IPS-15b (cell line): ENCODE results near the gene KSR1.
"Not testable (repeated sequence)": the region's sequence is repeated elsewhere in the genome, so short reads cannot be mapped to it uniquely, and the experiment has no call there.

Source experiments
- H3K27me3 ChIP-seq: one replicate; pipeline ENCODE4 v1.6.1; 2013; ENCODE audit warnings: low read length; ENCODE audit not compliant: control insufficient read depth, insufficient read depth
- H3K36me3 ChIP-seq: one replicate; pipeline ENCODE4 v1.6.1; 2013; ENCODE audit warnings: low read length; ENCODE audit not compliant: control insufficient read depth, insufficient read depth
- H3K4me1 ChIP-seq: one replicate; pipeline ENCODE4 v1.6.1; 2013; ENCODE audit warnings: mild to moderate bottlenecking, low read length; ENCODE audit not compliant: control insufficient read depth, insufficient read depth
- H3K4me3 ChIP-seq: one replicate; pipeline ENCODE4 v1.5.1; 2013; ENCODE audit warnings: low read depth, low read length
- H3K9ac ChIP-seq: one replicate; pipeline ENCODE4 v1.6.1; 2013; ENCODE audit warnings: low read depth, mild to moderate bottlenecking, low read length
- H3K9me3 ChIP-seq: one replicate; pipeline ENCODE4 v1.6.1; 2013; ENCODE audit warnings: mild to moderate bottlenecking, low read length; ENCODE audit not compliant: control insufficient read depth, insufficient read depth

KSR1 gene

GRCh38 chr17:27419156-27419555 is 37.1 kb upstream of the KSR1 start:
- Histone ChIP-seq H3K27me3 (no peaks in the 10 kb centered on the region), H3K4me3 (no peak overlapping the region), H3K4me1 (no peaks in the 10 kb centered on the region), H3K9ac (no peak overlapping the region), H3K9me3 (no peaks in the 10 kb centered on the region), H3K36me3 (no peaks in the 10 kb centered on the region)

- no peak overlapping the region for H3K4me3 ChIP-seq
- no peaks in the 10 kb centered on the region for H3K36me3 ChIP-seq
- H3K27me3 ChIP-seq = no peaks in the 10 kb centered on the region
- H3K9ac ChIP-seq = no peak overlapping the region
- no peaks in the 10 kb centered on the region for H3K9me3 ChIP-seq
- H3K4me1 ChIP-seq = no peaks in the 10 kb centered on the region
These were observed 35.9 kb upstream of the KSR1 start for GRCh38 chr17:27420211-27420950.

- H3K9ac ChIP-seq = no peak overlapping the region
- no peaks in the 10 kb centered on the region for H3K36me3 ChIP-seq
- no peaks in the 10 kb centered on the region for H3K9me3 ChIP-seq
- H3K27me3 ChIP-seq = no peaks in the 10 kb centered on the region
- no peak overlapping the region for H3K4me3 ChIP-seq
- no peaks in the 10 kb centered on the region for H3K4me1 ChIP-seq
These were observed 35.1 kb upstream of the KSR1 start for GRCh38 chr17:27421111-27421510.

- H3K27me3 ChIP-seq, H3K9ac ChIP-seq, H3K36me3 ChIP-seq, H3K9me3 ChIP-seq, H3K4me1 ChIP-seq, H3K4me3 ChIP-seq: not testable (repeated sequence)
These were observed 34.6 kb upstream of the KSR1 start for GRCh38 chr17:27421626-27422025.

GRCh38 chr17:27422601-27423000 is 33.6 kb upstream of the KSR1 start:
- Histone ChIP-seq H3K4me3 (no peak overlapping the region), H3K9ac (no peak overlapping the region), H3K27me3 (no peaks in the 10 kb centered on the region), H3K36me3 (no peaks in the 10 kb centered on the region), H3K4me1 (no peaks in the 10 kb centered on the region), H3K9me3 (no peaks in the 10 kb centered on the region)

- Histone ChIP-seq H3K27me3 (no peaks in the 10 kb centered on the region), H3K9me3 (no peaks in the 10 kb centered on the region), H3K4me3 (no peak overlapping the region), H3K9ac (no peak overlapping the region), H3K4me1 (no peaks in the 10 kb centered on the region), H3K36me3 (no peaks in the 10 kb centered on the region)
These were observed 32.6 kb upstream of the KSR1 start for GRCh38 chr17:27423651-27424050.

- Histone ChIP-seq H3K9me3 (no peaks in the 10 kb centered on the region), H3K9ac (no peak overlapping the region), H3K27me3 (no peaks in the 10 kb centered on the region), H3K36me3 (no peaks in the 10 kb centered on the region), H3K4me3 (no peak overlapping the region), H3K4me1 (no peaks in the 10 kb centered on the region)
These were observed 31.7 kb upstream of the KSR1 start for GRCh38 chr17:27424516-27424915.

GRCh38 chr17:27424941-27425340 is 31.3 kb upstream of the KSR1 start:
- no peaks in the 10 kb centered on the region for H3K4me1 ChIP-seq
- no peak overlapping the region for H3K9ac ChIP-seq
- no peaks in the 10 kb centered on the region for H3K36me3 ChIP-seq

GRCh38 chr17:27425571-27425970 is 30.7 kb upstream of the KSR1 start:
- H3K4me1 ChIP-seq, H3K27me3 ChIP-seq, H3K9me3 ChIP-seq, H3K9ac ChIP-seq, H3K36me3 ChIP-seq, H3K4me3 ChIP-seq: not testable (repeated sequence)

More at GRCh38 chr17:27424941-27425340, 31.3 kb upstream of the KSR1 start:
- Histone ChIP-seq H3K9me3 (no peaks in the 10 kb centered on the region), H3K27me3 (no peaks in the 10 kb centered on the region), H3K4me3 (no peak overlapping the region)

GRCh38 chr17:27425991-27426390 is 30.3 kb upstream of the KSR1 start:
- no peaks in the 10 kb centered on the region for H3K27me3 ChIP-seq
- H3K9me3 ChIP-seq = no peaks in the 10 kb centered on the region
- no peaks in the 10 kb centered on the region for H3K4me1 ChIP-seq
- no peak overlapping the region for H3K9ac ChIP-seq
- no peak overlapping the region for H3K4me3 ChIP-seq
- H3K36me3 ChIP-seq = no peaks in the 10 kb centered on the region

GRCh38 chr17:27426471-27426870 is 29.8 kb upstream of the KSR1 start:
- not testable (repeated sequence) for H3K27me3 ChIP-seq, H3K4me3 ChIP-seq, H3K9ac ChIP-seq, H3K36me3 ChIP-seq, H3K4me1 ChIP-seq, H3K9me3 ChIP-seq

- H3K4me3 ChIP-seq, H3K9me3 ChIP-seq, H3K9ac ChIP-seq, H3K36me3 ChIP-seq, H3K4me1 ChIP-seq, H3K27me3 ChIP-seq: not testable (repeated sequence)
These were observed 28.9 kb upstream of the KSR1 start for GRCh38 chr17:27427166-27427862.
